ENCODE results near the gene ZNF655. TPM values are rescaled to one million over a fixed set of nuclear protein-coding genes. Genes with fewer than 3 reads are reported as not detected.

The ZNF655 gene
- total RNA-seq, 1 donor from 2014 or later: 59.7 TPM

- no peaks in the 10 kb centered on the region for H3K27me3 Mint-ChIP-seq (ENCODE audit: low read depth, unreplicated experiment)
- DNase-seq (ENCODE audit: low read depth) (no peak), FAIRE-seq (no peak)
- Histone ChIP-seq H2AFZ (ENCODE audit: low read depth, low read length) (no peak overlapping the region), H3K27me3 (ENCODE audit: insufficient read depth, low read length) (no peaks in the 10 kb centered on the region), H3K9me3 (ENCODE audit: insufficient read depth, low read depth, low read length) (no peaks in the 10 kb centered on the region), H3K4me2 (ENCODE audit: low read length) (no peak overlapping the region), H3K27ac (ENCODE audit: low read depth, low read length) (no peak overlapping the region), H3K9ac (ENCODE audit: low read length) (no peak overlapping the region), H3K36me3 (ENCODE audit: insufficient read depth, low read length) (peaks cover 48% of the 10 kb centered on the region), H3K4me3 (ENCODE audit: insufficient read depth, low read depth, low read length) (no peak overlapping the region), H3K79me2 (ENCODE audit: insufficient read depth, low read length) (peaks cover 4% of the 10 kb centered on the region), H3K4me1 (ENCODE audit: insufficient read depth, low read length) (peaks cover 4% of the 10 kb centered on the region), H4K20me1 (ENCODE audit: insufficient read depth, low read length) (peaks cover 33% of the 10 kb centered on the region)
- peaks cover 31% of the 10 kb centered on the region for H3K36me3 Mint-ChIP-seq (ENCODE audit: low read depth, unreplicated experiment)
- no peaks in the 10 kb centered on the region for H3K9me3 Mint-ChIP-seq (ENCODE audit: unreplicated experiment)
- no peak overlapping the region for H3K4me3 Mint-ChIP-seq (ENCODE audit: unreplicated experiment)
- no peaks in the 10 kb centered on the region for H3K4me1 Mint-ChIP-seq (ENCODE audit: low read depth, unreplicated experiment)
- no peak overlapping the region for H3K27ac Mint-ChIP-seq (ENCODE audit: unreplicated experiment)
- TF ChIP-seq CTCF (IDR thresholded peaks at IDR 0.05; ENCODE audit: insufficient read depth, low read depth, low read length): no peak
- no peak for TF ChIP-seq EZH2 (IDR thresholded peaks at IDR 0.05; ENCODE audit: insufficient read depth, low read length)
These were observed 67.5 kb downstream of the ZNF655 start for GRCh38 chr7:99625961-99626360.

Other genes starting within 250 kb of the ZNF655 start
- gene ARPC1A, start 232.7 kb upstream of the ZNF655 start, total RNA-seq: 185 and 198 TPM in 2 replicates
- 170 and 175 TPM in 2 replicates for gene ARPC1B, start 183.9 kb upstream of the ZNF655 start, total RNA-seq
- gene PDAP1, start 150.0 kb upstream of the ZNF655 start, total RNA-seq: 106 and 111 TPM in 2 replicates
- gene BUD31, start 149.7 kb upstream of the ZNF655 start, total RNA-seq: 167 and 176 TPM in 2 replicates
- gene PTCD1, start 119.8 kb upstream of the ZNF655 start, total RNA-seq: 5.8 and 7.4 TPM in 2 replicates
- gene CPSF4, start 119.7 kb upstream of the ZNF655 start, total RNA-seq: 42.8 and 46.8 TPM in 2 replicates
- gene ATP5MF, start 92.5 kb upstream of the ZNF655 start, total RNA-seq: 307 and 329 TPM in 2 replicates
- gene ZNF789, start 85.8 kb upstream of the ZNF655 start, total RNA-seq: 18.3 and 21.7 TPM in 2 replicates
- 20.0 and 25.7 TPM in 2 replicates for gene ZNF394, start 58.4 kb upstream of the ZNF655 start, total RNA-seq
- 15.3 and 16.4 TPM in 2 replicates for gene ZKSCAN5, start 54.0 kb upstream of the ZNF655 start, total RNA-seq
- 4.7 TPM in 2 replicates for gene FAM200A, start 6.5 kb upstream of the ZNF655 start, total RNA-seq
- gene TMEM225B, start 39.6 kb downstream of the ZNF655 start, total RNA-seq: 0.23 and 0.43 TPM in 2 replicates
- gene ZSCAN25, start 58.3 kb downstream of the ZNF655 start, total RNA-seq: 13.3 and 14.6 TPM in 2 replicates
- 0.07 TPM in 1 of 2 replicates, not detected in the other for gene CYP3A5, start 121.4 kb downstream of the ZNF655 start, total RNA-seq
- not detected in 2 replicates for gene CYP3A7, start 176.6 kb downstream of the ZNF655 start, total RNA-seq
- not detected in 2 replicates for gene CYP3A4, start 225.5 kb downstream of the ZNF655 start, total RNA-seq